ENCODE measurements around the gene NABP2. TPM values are rescaled to one million over a fixed set of nuclear protein-coding genes. Genes with fewer than 3 reads are reported as not detected.

NABP2 gene
- total and polyA plus RNA-seq, 2 experiments from 2014 or later = 25.5 to 27.8 TPM

GRCh38 chr12:56205445-56205844, 18.7 kb upstream of the NABP2 start:
- Mint-ChIP-seq H3K9me3 (no peaks in the 10 kb centered on the region), H3K4me1 (no peaks in the 10 kb centered on the region; the same call in 2 of the 3 replicates), H3K4me3 (no peak overlapping the region), H3K27me3 (ENCODE audit: insufficient read depth, low read depth, poor library complexity) (no peaks in the 10 kb centered on the region), H3K36me3 (ENCODE audit: low read depth) (peaks cover 63% of the 10 kb centered on the region), H3K27ac (no peak overlapping the region)
- Histone ChIP-seq H3K4me2 (no peak overlapping the region), H3K9me2 (ENCODE audit: insufficient read depth) (no peaks in the 10 kb centered on the region), H3F3A (replicated peaks; ENCODE audit: low read depth) (peaks cover 26% of the 10 kb centered on the region), H3K27me3 (ENCODE audit: insufficient read depth) (no peaks in the 10 kb centered on the region), H3K27ac (ENCODE audit: low read depth) (no peak overlapping the region), H3K4me1 (ENCODE audit: insufficient read depth) (no peaks in the 10 kb centered on the region), H2AFZ (no peak overlapping the region), H4K20me1 (replicated peaks; ENCODE audit: insufficient read depth) (peaks cover 8% of the 10 kb centered on the region), H3K79me2 (replicated peaks; ENCODE audit: insufficient read depth) (no peaks in the 10 kb centered on the region), H3K4me3 (no peak overlapping the region), H3K36me3 (ENCODE audit: insufficient read depth) (peaks cover 32% of the 10 kb centered on the region)
- no peak for TF ChIP-seq CREB1 (CRISPR knock-in tag; IDR thresholded peaks at IDR 0.05; ENCODE audit: low read depth)
- TF ChIP-seq, protein P1, sequence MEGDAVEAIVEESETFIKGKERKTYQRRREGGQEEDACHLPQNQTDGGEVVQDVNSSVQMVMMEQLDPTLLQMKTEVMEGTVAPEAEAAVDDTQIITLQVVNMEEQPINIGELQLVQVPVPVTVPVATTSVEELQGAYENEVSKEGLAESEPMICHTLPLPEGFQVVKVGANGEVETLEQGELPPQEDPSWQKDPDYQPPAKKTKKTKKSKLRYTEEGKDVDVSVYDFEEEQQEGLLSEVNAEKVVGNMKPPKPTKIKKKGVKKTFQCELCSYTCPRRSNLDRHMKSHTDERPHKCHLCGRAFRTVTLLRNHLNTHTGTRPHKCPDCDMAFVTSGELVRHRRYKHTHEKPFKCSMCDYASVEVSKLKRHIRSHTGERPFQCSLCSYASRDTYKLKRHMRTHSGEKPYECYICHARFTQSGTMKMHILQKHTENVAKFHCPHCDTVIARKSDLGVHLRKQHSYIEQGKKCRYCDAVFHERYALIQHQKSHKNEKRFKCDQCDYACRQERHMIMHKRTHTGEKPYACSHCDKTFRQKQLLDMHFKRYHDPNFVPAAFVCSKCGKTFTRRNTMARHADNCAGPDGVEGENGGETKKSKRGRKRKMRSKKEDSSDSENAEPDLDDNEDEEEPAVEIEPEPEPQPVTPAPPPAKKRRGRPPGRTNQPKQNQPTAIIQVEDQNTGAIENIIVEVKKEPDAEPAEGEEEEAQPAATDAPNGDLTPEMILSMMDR (conservative IDR thresholded peaks at IDR 0.05; ENCODE audit: low read depth in 2 of 2) = no peak
- TF ChIP-seq POLR2AphosphoS5 (IDR thresholded peaks at IDR 0.05; ENCODE audit: low read depth) = no peak
- TF ChIP-seq, protein P2, sequence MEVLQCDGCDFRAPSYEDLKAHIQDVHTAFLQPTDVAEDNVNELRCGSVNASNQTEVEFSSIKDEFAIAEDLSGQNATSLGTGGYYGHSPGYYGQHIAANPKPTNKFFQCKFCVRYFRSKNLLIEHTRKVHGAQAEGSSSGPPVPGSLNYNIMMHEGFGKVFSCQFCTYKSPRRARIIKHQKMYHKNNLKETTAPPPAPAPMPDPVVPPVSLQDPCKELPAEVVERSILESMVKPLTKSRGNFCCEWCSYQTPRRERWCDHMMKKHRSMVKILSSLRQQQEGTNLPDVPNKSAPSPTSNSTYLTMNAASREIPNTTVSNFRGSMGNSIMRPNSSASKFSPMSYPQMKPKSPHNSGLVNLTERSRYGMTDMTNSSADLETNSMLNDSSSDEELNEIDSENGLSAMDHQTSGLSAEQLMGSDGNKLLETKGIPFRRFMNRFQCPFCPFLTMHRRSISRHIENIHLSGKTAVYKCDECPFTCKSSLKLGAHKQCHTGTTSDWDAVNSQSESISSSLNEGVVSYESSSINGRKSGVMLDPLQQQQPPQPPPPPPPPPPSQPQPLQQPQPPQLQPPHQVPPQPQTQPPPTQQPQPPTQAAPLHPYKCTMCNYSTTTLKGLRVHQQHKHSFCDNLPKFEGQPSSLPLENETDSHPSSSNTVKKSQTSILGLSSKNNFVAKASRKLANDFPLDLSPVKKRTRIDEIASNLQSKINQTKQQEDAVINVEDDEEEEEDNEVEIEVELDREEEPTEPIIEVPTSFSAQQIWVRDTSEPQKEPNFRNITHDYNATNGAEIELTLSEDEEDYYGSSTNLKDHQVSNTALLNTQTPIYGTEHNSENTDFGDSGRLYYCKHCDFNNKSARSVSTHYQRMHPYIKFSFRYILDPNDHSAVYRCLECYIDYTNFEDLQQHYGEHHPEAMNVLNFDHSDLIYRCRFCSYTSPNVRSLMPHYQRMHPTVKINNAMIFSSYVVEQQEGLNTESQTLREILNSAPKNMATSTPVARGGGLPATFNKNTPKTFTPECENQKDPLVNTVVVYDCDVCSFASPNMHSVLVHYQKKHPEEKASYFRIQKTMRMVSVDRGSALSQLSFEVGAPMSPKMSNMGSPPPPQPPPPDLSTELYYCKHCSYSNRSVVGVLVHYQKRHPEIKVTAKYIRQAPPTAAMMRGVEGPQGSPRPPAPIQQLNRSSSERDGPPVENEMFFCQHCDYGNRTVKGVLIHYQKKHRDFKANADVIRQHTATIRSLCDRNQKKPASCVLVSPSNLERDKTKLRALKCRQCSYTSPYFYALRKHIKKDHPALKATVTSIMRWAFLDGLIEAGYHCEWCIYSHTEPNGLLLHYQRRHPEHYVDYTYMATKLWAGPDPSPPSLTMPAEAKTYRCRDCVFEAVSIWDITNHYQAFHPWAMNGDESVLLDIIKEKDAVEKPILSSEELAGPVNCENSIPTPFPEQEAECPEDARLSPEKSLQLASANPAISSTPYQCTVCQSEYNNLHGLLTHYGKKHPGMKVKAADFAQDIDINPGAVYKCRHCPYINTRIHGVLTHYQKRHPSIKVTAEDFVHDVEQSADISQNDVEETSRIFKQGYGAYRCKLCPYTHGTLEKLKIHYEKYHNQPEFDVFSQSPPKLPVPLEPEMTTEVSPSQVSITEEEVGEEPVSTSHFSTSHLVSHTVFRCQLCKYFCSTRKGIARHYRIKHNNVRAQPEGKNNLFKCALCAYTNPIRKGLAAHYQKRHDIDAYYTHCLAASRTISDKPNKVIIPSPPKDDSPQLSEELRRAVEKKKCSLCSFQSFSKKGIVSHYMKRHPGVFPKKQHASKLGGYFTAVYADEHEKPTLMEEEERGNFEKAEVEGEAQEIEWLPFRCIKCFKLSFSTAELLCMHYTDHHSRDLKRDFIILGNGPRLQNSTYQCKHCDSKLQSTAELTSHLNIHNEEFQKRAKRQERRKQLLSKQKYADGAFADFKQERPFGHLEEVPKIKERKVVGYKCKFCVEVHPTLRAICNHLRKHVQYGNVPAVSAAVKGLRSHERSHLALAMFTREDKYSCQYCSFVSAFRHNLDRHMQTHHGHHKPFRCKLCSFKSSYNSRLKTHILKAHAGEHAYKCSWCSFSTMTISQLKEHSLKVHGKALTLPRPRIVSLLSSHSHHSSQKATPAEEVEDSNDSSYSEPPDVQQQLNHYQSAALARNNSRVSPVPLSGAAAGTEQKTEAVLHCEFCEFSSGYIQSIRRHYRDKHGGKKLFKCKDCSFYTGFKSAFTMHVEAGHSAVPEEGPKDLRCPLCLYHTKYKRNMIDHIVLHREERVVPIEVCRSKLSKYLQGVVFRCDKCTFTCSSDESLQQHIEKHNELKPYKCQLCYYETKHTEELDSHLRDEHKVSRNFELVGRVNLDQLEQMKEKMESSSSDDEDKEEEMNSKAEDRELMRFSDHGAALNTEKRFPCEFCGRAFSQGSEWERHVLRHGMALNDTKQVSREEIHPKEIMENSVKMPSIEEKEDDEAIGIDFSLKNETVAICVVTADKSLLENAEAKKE (CRISPR knock-in tag; IDR thresholded peaks at IDR 0.05) = no peak
- TF ChIP-seq ETS1 (IDR thresholded peaks at IDR 0.05) = no peak
- no peak for TF ChIP-seq JUNB (IDR thresholded peaks at IDR 0.05; ENCODE audit: unreplicated experiment)
- no peak for TF ChIP-seq EZH2phosphoT487 (IDR thresholded peaks at IDR 0.05; ENCODE audit: unreplicated experiment)
- TF ChIP-seq ZNF114 (CRISPR knock-in tag; IDR thresholded peaks at IDR 0.05) = no peak
- no peak for TF ChIP-seq EZH2 (IDR thresholded peaks at IDR 0.05; ENCODE audit: low read depth, unreplicated experiment)
- no peak for TF ChIP-seq ZNF331 (CRISPR knock-in tag; IDR thresholded peaks at IDR 0.05; ENCODE audit: low read depth)
- DNase-seq (ENCODE audit: low spot score) = no peak
- no peak for ATAC-seq
